IPS DF 4.7 (cell line): ENCODE measurements around the gene ROR2.
"Not testable (repeated sequence)": the region's sequence is repeated elsewhere in the genome, so short reads cannot be mapped to it uniquely, and the experiment has no call there.

ENCODE experiments used
- DNase-seq: peaks from one replicate; pipeline ENCODE4 v3.0.0-alpha.2; 2013; ENCODE audit warnings: low spot score; ENCODE audit errors: extremely low read depth

Gene ROR2

GRCh38 chr9:91802391-91802790 lies 147.6 kb downstream of the ROR2 start:
- no peak for DNase-seq

- no peak for DNase-seq
Measured at GRCh38 chr9:91800473-91801030, 149.5 kb downstream of the ROR2 start.

GRCh38 chr9:91799113-91799744 lies 150.8 kb downstream of the ROR2 start:
- DNase-seq: no peak

- DNase-seq: not testable (repeated sequence)
Measured at GRCh38 chr9:91798273-91799112, 151.5 kb downstream of the ROR2 start.

- not testable (repeated sequence) for DNase-seq
Measured at GRCh38 chr9:91797517-91797916, 152.5 kb downstream of the ROR2 start.

- DNase-seq: not testable (repeated sequence)
Measured at GRCh38 chr9:91796516-91796915, 153.5 kb downstream of the ROR2 start.

GRCh38 chr9:91795598-91796241 lies 154.3 kb downstream of the ROR2 start:
- no peak for DNase-seq

- not testable (repeated sequence) for DNase-seq
Measured at GRCh38 chr9:91793371-91793770, 156.7 kb downstream of the ROR2 start.

- DNase-seq: no peak
Measured at GRCh38 chr9:91790917-91791316, 159.1 kb downstream of the ROR2 start.

GRCh38 chr9:91789941-91790340 lies 160.1 kb downstream of the ROR2 start:
- no peak for DNase-seq

- DNase-seq: no peak
Measured at GRCh38 chr9:91787931-91788330, 162.1 kb downstream of the ROR2 start.

- no peak for DNase-seq
Measured at GRCh38 chr9:91786132-91786896, 163.7 kb downstream of the ROR2 start.

- no peak for DNase-seq
Measured at GRCh38 chr9:91785447-91785842, 164.6 kb downstream of the ROR2 start.

- no peak for DNase-seq
Measured at GRCh38 chr9:91784673-91785446, 165.2 kb downstream of the ROR2 start.

- no peak for DNase-seq
Measured at GRCh38 chr9:91783876-91784672, 166.0 kb downstream of the ROR2 start.

- no peak for DNase-seq
Measured at GRCh38 chr9:91783411-91783810, 166.6 kb downstream of the ROR2 start.

GRCh38 chr9:91782708-91783214 lies 167.3 kb downstream of the ROR2 start:
- DNase-seq: no peak

GRCh38 chr9:91781906-91782305 lies 168.1 kb downstream of the ROR2 start:
- DNase-seq: no peak

GRCh38 chr9:91781116-91781515 lies 168.9 kb downstream of the ROR2 start:
- no peak for DNase-seq
